ENCODE data around the gene TLE6.

The TLE6 gene

GRCh38 chr19:2949939-2950285 is 27.5 kb upstream of the TLE6 start:
- TF ChIP-seq CTCF (IDR thresholded peaks at IDR 0.05; ENCODE audit: borderline replicate concordance, extremely low read depth, low read length, poor library complexity, severe bottlenecking) (no peak), EZH2 (IDR thresholded peaks at IDR 0.05; ENCODE audit: borderline replicate concordance, low read depth, low read length, severe bottlenecking) (no peak)
- no peak for DNase-seq
- H2AFZ ChIP-seq (ENCODE audit: low read depth, low read length): peak overlapping the region; percentile 93

GRCh38 chr19:2950286-2951124 is 26.9 kb upstream of the TLE6 start:
- Histone ChIP-seq H3K27ac (ENCODE audit: low read length) (peak overlapping the region; percentile 97), H3K36me3 (ENCODE audit: insufficient read depth, low read length) (no peaks in the 10 kb centered on the region; the same call in 1 of the 2 replicates), H3K79me2 (ENCODE audit: insufficient read depth, low read length) (peaks cover 18% of the 10 kb centered on the region), H2AFZ (ENCODE audit: low read depth, low read length) (peak overlapping the region; percentile 93), H4K20me1 (ENCODE audit: insufficient read depth, low read length) (peaks cover 12% of the 10 kb centered on the region), H3K4me2 (ENCODE audit: insufficient read depth, low read length) (peak overlapping the region; percentile 98), H3K27me3 (ENCODE audit: insufficient read depth, low read length, poor library complexity) (no peaks in the 10 kb centered on the region), H3K9ac (ENCODE audit: low read depth, low read length) (peak overlapping the region; percentile 96), H3K4me1 (ENCODE audit: insufficient read depth, low read length) (peaks cover 34% of the 10 kb centered on the region), H3K9me3 (ENCODE audit: insufficient read depth, low read length, severe bottlenecking) (no peaks in the 10 kb centered on the region), H3K4me3 (ENCODE audit: low read depth in 1 of 2, low read length in 2 of 2) (peak overlapping the region; percentile 92 to 99)
- ATAC-seq (ENCODE audit: insufficient read depth, low read depth): peak; percentile 98
- TF ChIP-seq EZH2 (IDR thresholded peaks at IDR 0.05; ENCODE audit: borderline replicate concordance, low read depth, low read length, severe bottlenecking) (no peak), CTCF (IDR thresholded peaks at IDR 0.05; ENCODE audit: borderline replicate concordance, extremely low read depth, low read length, poor library complexity, severe bottlenecking) (no peak)
- DNase-seq: peak; percentile 100

More at GRCh38 chr19:2949939-2950285, 27.5 kb upstream of the TLE6 start:
- Histone ChIP-seq H4K20me1 (ENCODE audit: insufficient read depth, low read length) (peaks cover 12% of the 10 kb centered on the region), H3K27ac (ENCODE audit: low read length) (peak overlapping the region; percentile 97), H3K27me3 (ENCODE audit: insufficient read depth, low read length, poor library complexity) (no peaks in the 10 kb centered on the region), H3K79me2 (ENCODE audit: insufficient read depth, low read length) (peaks cover 18% of the 10 kb centered on the region), H3K4me2 (ENCODE audit: insufficient read depth, low read length) (peak overlapping the region; percentile 98), H3K4me1 (ENCODE audit: insufficient read depth, low read length) (peaks cover 39% of the 10 kb centered on the region), H3K9ac (ENCODE audit: low read depth, low read length) (peak overlapping the region; percentile 96), H3K9me3 (ENCODE audit: insufficient read depth, low read length, severe bottlenecking) (no peaks in the 10 kb centered on the region), H3K4me3 (ENCODE audit: low read depth in 1 of 2, low read length in 2 of 2) (peak overlapping the region; percentile 92 to 99), H3K36me3 (ENCODE audit: insufficient read depth, low read length) (no peaks in the 10 kb centered on the region; the same call in 1 of the 2 replicates)
- ATAC-seq (ENCODE audit: insufficient read depth, low read depth): 0 out of 3 replicates have a peak, but pooled peaks have one; percentile 0

- no peaks in the 10 kb centered on the region for H3K9me3 ChIP-seq (ENCODE audit: insufficient read depth, low read length, severe bottlenecking)
- no peak overlapping the region for H3K27ac ChIP-seq (ENCODE audit: low read length)
- H3K4me1 ChIP-seq (ENCODE audit: insufficient read depth, low read length): peaks cover 24% of the 10 kb centered on the region
- TF ChIP-seq CTCF (IDR thresholded peaks at IDR 0.05; ENCODE audit: borderline replicate concordance, extremely low read depth, low read length, poor library complexity, severe bottlenecking) (no peak), EZH2 (IDR thresholded peaks at IDR 0.05; ENCODE audit: borderline replicate concordance, low read depth, low read length, severe bottlenecking) (no peak)
- no peak for ATAC-seq (ENCODE audit: insufficient read depth, low read depth)
- H4K20me1 ChIP-seq (ENCODE audit: insufficient read depth, low read length): peaks cover 12% of the 10 kb centered on the region
- H2AFZ ChIP-seq (ENCODE audit: low read depth, low read length): peak overlapping the region; percentile 7
- no peak overlapping the region for H3K4me2 ChIP-seq (ENCODE audit: insufficient read depth, low read length)
- no peak for DNase-seq
- H3K79me2 ChIP-seq (ENCODE audit: insufficient read depth, low read length): peaks cover 18% of the 10 kb centered on the region
- H3K4me3 ChIP-seq (ENCODE audit: low read depth in 1 of 2, low read length in 2 of 2): no peak overlapping the region
- H3K36me3 ChIP-seq (ENCODE audit: insufficient read depth, low read length): no peaks in the 10 kb centered on the region; the same call in 1 of the 2 replicates
- no peak overlapping the region for H3K9ac ChIP-seq (ENCODE audit: low read depth, low read length)
- no peaks in the 10 kb centered on the region for H3K27me3 ChIP-seq (ENCODE audit: insufficient read depth, low read length, poor library complexity)
Observed at GRCh38 chr19:2952953-2953481, 24.3 kb upstream of the TLE6 start.
